CD14-positive monocyte (primary cell): ENCODE results near the gene HCCS. TPM values are rescaled to one million over a fixed set of nuclear protein-coding genes. Genes with fewer than 3 reads are reported as not detected.
"Not testable (repeated sequence)": the region's sequence is repeated elsewhere in the genome, so short reads cannot be mapped to it uniquely, and the experiment has no call there.

Source experiments
- DNase-seq, 3 donors: peaks; one replicate each; pipeline ENCODE4 v3.0.0-alpha.2; 2011 to 2022
- H2AFZ ChIP-seq: 2 replicates; pipeline ENCODE4 v1.6.0; 2012; ENCODE audit warnings: mild to moderate bottlenecking, low read depth, low read length, inconsistent platforms; ENCODE audit not compliant: insufficient read depth, poor library complexity, severe bottlenecking
- H3K27ac ChIP-seq, 2 donors: 1 replicate in 1 of 2; 2 replicates in 1 of 2; pipeline ENCODE4 v1.5.1; 2012 to 2013; ENCODE audit warnings: low read length in 2 of 2, control low read depth in 1 of 2, inconsistent platforms in 1 of 2, low read depth in 1 of 2, mild to moderate bottlenecking in 1 of 2
- H3K27me3 ChIP-seq, 2 donors: one replicate each; pipeline versions ENCODE4 v1.6.0 to v1.6.1; 2011 to 2013; ENCODE audit warnings: low read length in 2 of 2; ENCODE audit not compliant: control insufficient read depth in 2 of 2, insufficient read depth in 2 of 2
- H3K36me3 ChIP-seq, 2 donors: replicated peaks in 1 of 2; 1 replicate in 1 of 2; 2 replicates in 1 of 2; pipeline versions ENCODE4 v1.5.1 to v1.6.1; 2012 to 2013; ENCODE audit warnings: low read length in 2 of 2, control low read depth in 1 of 2, inconsistent platforms in 1 of 2, mild to moderate bottlenecking in 1 of 2; ENCODE audit not compliant: insufficient read depth in 2 of 2, control insufficient read depth in 1 of 2
- H3K4me1 ChIP-seq, 2 donors: 1 replicate in 1 of 2; 2 replicates in 1 of 2; pipeline versions ENCODE4 v1.5.1 to v1.6.1; 2012 to 2013; ENCODE audit warnings: low read length in 2 of 2, control low read depth in 1 of 2, inconsistent platforms in 1 of 2, mild to moderate bottlenecking in 1 of 2, moderate library complexity in 1 of 2; ENCODE audit not compliant: insufficient read depth in 2 of 2, control insufficient read depth in 1 of 2
- H3K4me2 ChIP-seq: replicated peaks from 2 replicates; pipeline ENCODE3; 2012; ENCODE audit warnings: low read length, moderate library complexity, mild to moderate bottlenecking; ENCODE audit not compliant: poor library complexity, severe bottlenecking; ENCODE audit errors: extremely low read depth
- H3K4me3 ChIP-seq, 3 experiments: fragments of 200-600 bp in 1 of 3; sonication (generic) in 1 of 3; replicated peaks in 1 of 3; 1 replicate in 2 of 3; 2 replicates in 1 of 3; pipeline ENCODE4 v1.5.1; 2011 to 2013; ENCODE audit warnings: low read length in 3 of 3, mild to moderate bottlenecking in 3 of 3, control low read depth in 2 of 3, low read depth in 2 of 3, inconsistent platforms in 1 of 3, moderate library complexity in 1 of 3
- H3K79me2 ChIP-seq: 2 replicates; pipeline ENCODE4 v1.6.0; 2012; ENCODE audit warnings: mild to moderate bottlenecking, control low read depth, inconsistent platforms, low read length, moderate library complexity; ENCODE audit not compliant: insufficient read depth
- H3K9ac ChIP-seq: 2 replicates; pipeline ENCODE4 v1.6.0; 2017; ENCODE audit warnings: low read length, mild to moderate bottlenecking; ENCODE audit not compliant: insufficient read depth, poor library complexity, severe bottlenecking
- H3K9me3 ChIP-seq, 2 donors: replicated peaks in 1 of 2; 1 replicate in 1 of 2; 2 replicates in 1 of 2; pipeline versions ENCODE4 v1.5.1 to v1.6.1; 2012 to 2013; ENCODE audit warnings: low read length in 2 of 2, control low read depth in 1 of 2; ENCODE audit not compliant: control insufficient read depth in 1 of 2, insufficient read depth in 1 of 2
- H4K20me1 ChIP-seq: 2 replicates; pipeline ENCODE4 v1.6.0; 2012; ENCODE audit warnings: mild to moderate bottlenecking, low read length, control low read depth, moderate library complexity; ENCODE audit not compliant: insufficient read depth
- H3K27ac Mint-ChIP-seq, 7 donors: one replicate each; pipeline ENCODE4 v1.8.0; 2020; ENCODE audit warnings: mild to moderate bottlenecking in 7 of 7, mixed read lengths in 7 of 7, moderate library complexity in 6 of 7, inconsistent platforms in 2 of 7
- H3K27me3 Mint-ChIP-seq, 3 donors: one replicate each; pipeline ENCODE4 v1.8.0; 2021 to 2022; ENCODE audit warnings: low read depth in 3 of 3, mild to moderate bottlenecking in 3 of 3, mixed read lengths in 3 of 3, moderate library complexity in 3 of 3, inconsistent platforms in 1 of 3
- H3K36me3 Mint-ChIP-seq, 2 donors: one replicate each; pipeline ENCODE4 v1.8.0; 2020; ENCODE audit warnings: mixed read lengths in 2 of 2, inconsistent platforms in 1 of 2, mild to moderate bottlenecking in 1 of 2
- H3K4me1 Mint-ChIP-seq: one replicate; pipeline ENCODE4 v1.8.0; 2020; ENCODE audit warnings: mild to moderate bottlenecking, mixed read lengths
- H3K4me3 Mint-ChIP-seq, 2 donors: one replicate each; pipeline ENCODE4 v1.8.0; 2020; ENCODE audit warnings: mild to moderate bottlenecking in 2 of 2, mixed read lengths in 2 of 2, moderate library complexity in 1 of 2
- H3K9me3 Mint-ChIP-seq, 7 donors: one replicate each; pipeline ENCODE4 v1.8.0; 2020 to 2022; ENCODE audit warnings: mixed read lengths in 7 of 7, mild to moderate bottlenecking in 6 of 7, moderate library complexity in 6 of 7, inconsistent platforms in 2 of 7
- whole genome bisulfite sequencing: methylation state at CpG from one replicate; pipeline ENCODE4 v1.1.5; 2013; ENCODE audit warnings: missing lambda C conversion rate; ENCODE audit not compliant: insufficient coverage; 5-methylcytosine and 5-hydroxymethylcytosine counted together
- intact Hi-C, 2 donors: fragments of 100-400 bp; cut with micrococcal nuclease; formaldehyde crosslinking; loops; one replicate each; pipeline versions ENCODE4 v1.15.0 to v1.15.1; 2023
- polyA plus RNA-seq, 3 donors: library from polyadenylated mRNA; depleted of rRNA in 1 of 3; unstranded in 2 of 3; stranded (reverse) in 1 of 3; fragments of 300-500 nt in 2 of 3; fragments of >200 nt in 1 of 3; fragmentation: Illumina TruSeq in 2 of 3; gene quantifications; 1 replicate in 2 of 3; 2 replicates in 1 of 3; pipeline ENCODE4 v1.2.3, GENCODE V29; 2012 to 2021
- TF ChIP-seq, protein P1 (sequence below): fragments of 200-600 bp; IDR thresholded peaks from one replicate; pipeline ENCODE4 v1.8.0; 2022; ENCODE audit warnings: antibody characterized with exemption, mild to moderate bottlenecking

Gene HCCS
- polyA plus RNA-seq, 3 donors = 15.2 to 52.2 (median 38.9) TPM

GRCh38 chrX:11119313-11119943, 8.3 kb downstream of the HCCS start:
- peak overlapping the region in 3 of 7 donors; percentile 46 to 60 (median 59) for H3K27ac Mint-ChIP-seq
- H3K36me3 ChIP-seq = peaks cover 78 to 87% of the 10 kb centered on the region in 2 donors

GRCh38 chrX:11123087-11123486, 12.0 kb downstream of the HCCS start:
- Histone ChIP-seq H3K36me3 (peaks cover 42 to 51% of the 10 kb centered on the region in 2 donors), H4K20me1 (peaks cover 15% of the 10 kb centered on the region)
- H3K9me3 Mint-ChIP-seq, H3K4me1 ChIP-seq, H3K4me3 Mint-ChIP-seq, DNase-seq, H3K4me2 ChIP-seq, H3K79me2 ChIP-seq, H3K27ac ChIP-seq, H3K4me1 Mint-ChIP-seq, H3K27ac Mint-ChIP-seq, H3K27me3 ChIP-seq, intact Hi-C loops, H3K4me3 ChIP-seq, H3K27me3 Mint-ChIP-seq, H3K9me3 ChIP-seq, H3K9ac ChIP-seq, H2AFZ ChIP-seq: not testable (repeated sequence)
- no CpG with 5 or more reads among the region's 6 CpGs for WGBS
- H3K36me3 Mint-ChIP-seq = peaks cover 40 to 47% of the 10 kb centered on the region in 2 donors

More at GRCh38 chrX:11119313-11119943, 8.3 kb downstream of the HCCS start:
- Histone ChIP-seq H3K27me3 (no peaks in the 10 kb centered on the region), H2AFZ (no peak overlapping the region), H3K4me1 (peaks cover 4 to 5% of the 10 kb centered on the region in 2 donors), H3K9me3 (no peaks in the 10 kb centered on the region), H3K27ac (peak overlapping the region in 1 of 2 donors; percentile 4), H3K79me2 (peaks cover 7% of the 10 kb centered on the region), H3K4me2 (no peak overlapping the region), H3K9ac (no peak overlapping the region), H3K4me3 (no peak overlapping the region), H4K20me1 (peaks cover 15% of the 10 kb centered on the region)
- Mint-ChIP-seq H3K27me3 (peaks cover 0 to 2% (median 0%) of the 10 kb centered on the region in 3 donors), H3K4me1 (peaks cover 4% of the 10 kb centered on the region), H3K36me3 (peaks cover 74 to 82% of the 10 kb centered on the region in 2 donors), H3K9me3 (no peaks in the 10 kb centered on the region), H3K4me3 (no peak overlapping the region)
- no peak for DNase-seq
- intact Hi-C loops = loop anchor here in 1 of 2 donors (10.0 kb wide), 1 partner anchor 925 kb away; no protein-coding TSS in a partner anchor
- 73% methylated on average over 3 of the region's 8 CpGs for WGBS
- TF ChIP-seq, protein P1, sequence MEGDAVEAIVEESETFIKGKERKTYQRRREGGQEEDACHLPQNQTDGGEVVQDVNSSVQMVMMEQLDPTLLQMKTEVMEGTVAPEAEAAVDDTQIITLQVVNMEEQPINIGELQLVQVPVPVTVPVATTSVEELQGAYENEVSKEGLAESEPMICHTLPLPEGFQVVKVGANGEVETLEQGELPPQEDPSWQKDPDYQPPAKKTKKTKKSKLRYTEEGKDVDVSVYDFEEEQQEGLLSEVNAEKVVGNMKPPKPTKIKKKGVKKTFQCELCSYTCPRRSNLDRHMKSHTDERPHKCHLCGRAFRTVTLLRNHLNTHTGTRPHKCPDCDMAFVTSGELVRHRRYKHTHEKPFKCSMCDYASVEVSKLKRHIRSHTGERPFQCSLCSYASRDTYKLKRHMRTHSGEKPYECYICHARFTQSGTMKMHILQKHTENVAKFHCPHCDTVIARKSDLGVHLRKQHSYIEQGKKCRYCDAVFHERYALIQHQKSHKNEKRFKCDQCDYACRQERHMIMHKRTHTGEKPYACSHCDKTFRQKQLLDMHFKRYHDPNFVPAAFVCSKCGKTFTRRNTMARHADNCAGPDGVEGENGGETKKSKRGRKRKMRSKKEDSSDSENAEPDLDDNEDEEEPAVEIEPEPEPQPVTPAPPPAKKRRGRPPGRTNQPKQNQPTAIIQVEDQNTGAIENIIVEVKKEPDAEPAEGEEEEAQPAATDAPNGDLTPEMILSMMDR = no peak
